Activated naive CD4-positive, alpha-beta T cell treated with anti-CD3 and anti-CD28 coated beads, Interleukin-2, amount 50 U/mL, for 24 hours (primary cell): Measurements from ENCODE around the gene FXYD2.
A peak's percentile ranks its signal among the peaks of the same experiment; 100 is the strongest.

ENCODE experiments used
- H3K27ac Mint-ChIP-seq: one replicate; pipeline ENCODE4 v1.8.0; 2021; ENCODE audit warnings: mild to moderate bottlenecking, mixed read lengths
- H3K27me3 Mint-ChIP-seq: one replicate; pipeline ENCODE4 v1.8.0; 2021; ENCODE audit warnings: mixed read lengths
- H3K36me3 Mint-ChIP-seq: one replicate; pipeline ENCODE4 v1.8.0; 2021; ENCODE audit warnings: mixed read lengths
- H3K4me1 Mint-ChIP-seq: one replicate; pipeline ENCODE4 v1.8.0; 2021; ENCODE audit warnings: mixed read lengths
- H3K4me3 Mint-ChIP-seq: one replicate; pipeline ENCODE4 v1.8.0; 2021; ENCODE audit warnings: mild to moderate bottlenecking, mixed read lengths
- H3K9me3 Mint-ChIP-seq: one replicate; pipeline ENCODE4 v1.8.0; 2021; ENCODE audit warnings: mixed read lengths

FXYD2 gene

GRCh38 chr11:117807482-117808327 lies 16.8 kb downstream of the FXYD2 start:
- Mint-ChIP-seq H3K9me3 (no peaks in the 10 kb centered on the region), H3K27me3 (no peaks in the 10 kb centered on the region), H3K4me3 (no peak overlapping the region), H3K27ac (no peak overlapping the region), H3K4me1 (peaks cover 10% of the 10 kb centered on the region), H3K36me3 (no peaks in the 10 kb centered on the region)

GRCh38 chr11:117806846-117807245 lies 17.7 kb downstream of the FXYD2 start:
- no peak overlapping the region for H3K27ac Mint-ChIP-seq
- no peak overlapping the region for H3K4me3 Mint-ChIP-seq
- no peaks in the 10 kb centered on the region for H3K9me3 Mint-ChIP-seq
- no peaks in the 10 kb centered on the region for H3K27me3 Mint-ChIP-seq
- no peaks in the 10 kb centered on the region for H3K36me3 Mint-ChIP-seq
- H3K4me1 Mint-ChIP-seq = peaks cover 10% of the 10 kb centered on the region

GRCh38 chr11:117805045-117805444 lies 19.5 kb downstream of the FXYD2 start:
- Mint-ChIP-seq H3K36me3 (no peaks in the 10 kb centered on the region), H3K4me1 (peaks cover 10% of the 10 kb centered on the region), H3K4me3 (no peak overlapping the region), H3K27ac (no peak overlapping the region), H3K9me3 (no peaks in the 10 kb centered on the region), H3K27me3 (no peaks in the 10 kb centered on the region)

- Mint-ChIP-seq H3K27ac (no peak overlapping the region), H3K9me3 (no peaks in the 10 kb centered on the region), H3K4me3 (no peak overlapping the region), H3K27me3 (peaks cover 1% of the 10 kb centered on the region), H3K4me1 (peaks cover 4% of the 10 kb centered on the region), H3K36me3 (no peaks in the 10 kb centered on the region)
Measured at GRCh38 chr11:117803896-117804295, 20.6 kb downstream of the FXYD2 start.

GRCh38 chr11:117799634-117800033 lies 24.9 kb downstream of the FXYD2 start:
- Mint-ChIP-seq H3K27ac (no peak overlapping the region), H3K4me1 (peaks cover 16% of the 10 kb centered on the region), H3K27me3 (peaks cover 14% of the 10 kb centered on the region), H3K9me3 (no peaks in the 10 kb centered on the region), H3K36me3 (no peaks in the 10 kb centered on the region), H3K4me3 (no peak overlapping the region)

- Mint-ChIP-seq H3K27me3 (peaks cover 33% of the 10 kb centered on the region), H3K27ac (no peak within 1 kb of the TSS), H3K9me3 (no peaks in the 10 kb centered on the region), H3K4me1 (peaks cover 16% of the 10 kb centered on the region), H3K4me3 (peak within 1 kb of the TSS; percentile 59), H3K36me3 (no peaks in the 10 kb centered on the region)
Measured at GRCh38 chr11:117796872-117797529, 27.5 kb downstream of the FXYD2 start, which contains the start of gene DSCAML1. Gene DSCAML1, minus strand, starts transcription at chr11:117797216. Its CDS starts 137 bp downstream, at chr11:117797079.

- H3K27me3 Mint-ChIP-seq = peaks cover 36% of the 10 kb centered on the region
Measured at GRCh38 chr11:117796456-117796871, 28.1 kb downstream of the FXYD2 start.

GRCh38 chr11:117795638-117796455 lies 28.7 kb downstream of the FXYD2 start:
- Mint-ChIP-seq H3K36me3 (no peaks in the 10 kb centered on the region), H3K27me3 (peaks cover 37% of the 10 kb centered on the region), H3K27ac (no peak overlapping the region), H3K4me3 (peak overlapping the region; percentile 55), H3K9me3 (no peaks in the 10 kb centered on the region), H3K4me1 (peaks cover 16% of the 10 kb centered on the region)

More at GRCh38 chr11:117796456-117796871, 28.1 kb downstream of the FXYD2 start:
- Mint-ChIP-seq H3K36me3 (no peaks in the 10 kb centered on the region), H3K27ac (no peak overlapping the region), H3K4me1 (peaks cover 16% of the 10 kb centered on the region), H3K4me3 (peak overlapping the region; percentile 51), H3K9me3 (no peaks in the 10 kb centered on the region)

GRCh38 chr11:117794772-117795629 lies 29.5 kb downstream of the FXYD2 start:
- H3K4me3 Mint-ChIP-seq = peak overlapping the region; percentile 51
- peaks cover 37% of the 10 kb centered on the region for H3K27me3 Mint-ChIP-seq
- no peaks in the 10 kb centered on the region for H3K36me3 Mint-ChIP-seq
- H3K27ac Mint-ChIP-seq = no peak overlapping the region
- no peaks in the 10 kb centered on the region for H3K9me3 Mint-ChIP-seq
- peaks cover 16% of the 10 kb centered on the region for H3K4me1 Mint-ChIP-seq

- H3K27ac Mint-ChIP-seq = no peak overlapping the region
- no peak overlapping the region for H3K4me3 Mint-ChIP-seq
- H3K27me3 Mint-ChIP-seq = peaks cover 36% of the 10 kb centered on the region
- H3K9me3 Mint-ChIP-seq = no peaks in the 10 kb centered on the region
- H3K4me1 Mint-ChIP-seq = peaks cover 16% of the 10 kb centered on the region
- no peaks in the 10 kb centered on the region for H3K36me3 Mint-ChIP-seq
Measured at GRCh38 chr11:117794135-117794534, 30.4 kb downstream of the FXYD2 start.

- peaks cover 36% of the 10 kb centered on the region for H3K27me3 Mint-ChIP-seq
- no peak overlapping the region for H3K4me3 Mint-ChIP-seq
- peaks cover 16% of the 10 kb centered on the region for H3K4me1 Mint-ChIP-seq
Measured at GRCh38 chr11:117793583-117793982, 31.0 kb downstream of the FXYD2 start.

GRCh38 chr11:117792992-117793391 lies 31.6 kb downstream of the FXYD2 start:
- no peak overlapping the region for H3K27ac Mint-ChIP-seq
- H3K4me3 Mint-ChIP-seq = no peak overlapping the region
- H3K36me3 Mint-ChIP-seq = no peaks in the 10 kb centered on the region
- H3K9me3 Mint-ChIP-seq = no peaks in the 10 kb centered on the region
- H3K4me1 Mint-ChIP-seq = peaks cover 16% of the 10 kb centered on the region
- H3K27me3 Mint-ChIP-seq = peaks cover 35% of the 10 kb centered on the region

More at GRCh38 chr11:117793583-117793982, 31.0 kb downstream of the FXYD2 start:
- no peak overlapping the region for H3K27ac Mint-ChIP-seq
- no peaks in the 10 kb centered on the region for H3K36me3 Mint-ChIP-seq
- no peaks in the 10 kb centered on the region for H3K9me3 Mint-ChIP-seq

GRCh38 chr11:117792241-117792640 lies 32.3 kb downstream of the FXYD2 start:
- no peak overlapping the region for H3K27ac Mint-ChIP-seq
- H3K27me3 Mint-ChIP-seq = peaks cover 30% of the 10 kb centered on the region
- no peaks in the 10 kb centered on the region for H3K36me3 Mint-ChIP-seq
- H3K4me3 Mint-ChIP-seq = no peak overlapping the region
- H3K9me3 Mint-ChIP-seq = no peaks in the 10 kb centered on the region
- peaks cover 11% of the 10 kb centered on the region for H3K4me1 Mint-ChIP-seq

- peaks cover 30% of the 10 kb centered on the region for H3K27me3 Mint-ChIP-seq
- no peaks in the 10 kb centered on the region for H3K36me3 Mint-ChIP-seq
- no peak overlapping the region for H3K4me3 Mint-ChIP-seq
- H3K27ac Mint-ChIP-seq = no peak overlapping the region
- peaks cover 4% of the 10 kb centered on the region for H3K4me1 Mint-ChIP-seq
- H3K9me3 Mint-ChIP-seq = no peaks in the 10 kb centered on the region
Measured at GRCh38 chr11:117790279-117790678, 34.3 kb downstream of the FXYD2 start.

- no peak overlapping the region for H3K27ac Mint-ChIP-seq
- H3K4me3 Mint-ChIP-seq = no peak overlapping the region
- H3K27me3 Mint-ChIP-seq = peaks cover 26% of the 10 kb centered on the region
- no peaks in the 10 kb centered on the region for H3K4me1 Mint-ChIP-seq
- H3K36me3 Mint-ChIP-seq = no peaks in the 10 kb centered on the region
- H3K9me3 Mint-ChIP-seq = no peaks in the 10 kb centered on the region
Measured at GRCh38 chr11:117789241-117789640, 35.3 kb downstream of the FXYD2 start.
